GM15510 (cell line): ENCODE results near the gene TOM1L2.

Experiments
- POLR2A ChIP-seq: IDR thresholded peaks from 3 replicates; pipeline ENCODE4 v1.6.1; 2011; ENCODE audit warnings: borderline replicate concordance; ENCODE audit not compliant: insufficient read length; ENCODE audit errors: extremely low read depth

Gene TOM1L2

DNA sequence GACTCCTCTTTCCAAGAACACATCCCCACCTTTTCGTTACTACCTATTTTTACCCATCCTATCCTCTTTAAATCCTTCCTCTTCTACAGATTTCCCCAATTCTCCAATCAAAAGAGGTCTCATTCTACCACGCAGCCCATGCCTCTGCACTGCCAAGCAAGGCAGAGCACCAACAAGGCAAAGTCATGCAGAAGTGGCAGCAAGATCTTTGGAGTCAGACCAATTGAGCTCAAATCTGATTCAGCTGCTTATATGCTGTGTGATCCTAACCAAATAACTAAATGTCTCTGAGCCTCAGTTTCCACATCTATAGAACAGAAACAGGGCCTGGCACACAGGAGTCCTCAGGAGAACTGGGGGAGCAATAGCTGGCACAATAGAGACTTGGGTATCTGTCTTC is 41.0 kb downstream of the TOM1L2 start:
- TF ChIP-seq POLR2A: no peak

DNA sequence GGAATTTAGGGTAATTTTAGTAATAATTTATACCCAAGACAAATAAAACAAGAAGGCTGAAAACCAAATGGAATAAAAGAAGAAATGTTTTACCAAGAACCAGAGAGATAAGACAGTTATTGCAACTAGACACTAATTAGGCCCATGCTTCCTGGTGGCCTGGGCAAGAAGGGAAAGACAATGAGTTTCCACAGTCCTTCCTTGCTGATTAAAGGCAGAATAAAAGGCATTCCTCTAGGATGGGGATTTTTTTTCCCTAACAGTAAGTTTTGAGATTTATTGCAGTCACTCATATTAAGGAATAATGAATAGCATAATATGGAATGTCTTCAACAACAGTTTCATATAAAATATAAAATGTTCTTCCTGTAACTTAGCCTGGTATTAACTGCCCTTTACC is 41.5 kb downstream of the TOM1L2 start:
- no peak for TF ChIP-seq POLR2A

DNA sequence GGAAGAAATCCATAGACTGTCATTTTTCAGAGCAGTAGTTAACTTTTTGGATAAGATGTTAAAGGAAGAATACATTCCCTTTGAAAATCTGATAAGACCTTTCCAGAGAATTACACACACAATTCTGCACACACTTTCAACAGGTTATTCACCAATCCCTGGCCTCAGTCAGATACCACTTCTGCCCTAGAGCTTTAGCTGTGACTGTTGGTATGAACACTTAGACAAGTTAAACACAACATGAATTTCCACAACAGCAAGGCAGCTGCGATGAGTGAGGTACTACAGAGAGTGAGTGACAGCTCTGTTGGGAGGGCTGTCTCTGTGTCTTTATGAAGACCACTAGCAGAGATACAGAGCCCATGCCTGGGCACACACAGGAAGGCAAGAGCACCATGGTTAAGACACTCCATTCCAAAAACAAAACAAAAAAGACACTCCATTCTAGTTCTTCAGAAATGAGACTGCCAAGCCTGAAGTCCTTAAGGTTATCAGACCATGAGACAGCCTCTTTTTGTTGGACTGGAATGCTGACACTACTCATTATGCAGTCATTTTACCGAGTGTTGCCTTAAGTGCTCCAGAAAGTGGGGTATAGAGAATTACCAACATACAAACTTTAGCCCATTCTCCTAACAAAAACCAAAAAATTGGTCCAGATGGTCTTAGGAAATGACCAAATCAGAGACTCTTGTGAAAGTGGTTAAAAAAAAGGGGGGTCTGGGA is 42.4 kb downstream of the TOM1L2 start:
- TF ChIP-seq POLR2A: no peak

DNA sequence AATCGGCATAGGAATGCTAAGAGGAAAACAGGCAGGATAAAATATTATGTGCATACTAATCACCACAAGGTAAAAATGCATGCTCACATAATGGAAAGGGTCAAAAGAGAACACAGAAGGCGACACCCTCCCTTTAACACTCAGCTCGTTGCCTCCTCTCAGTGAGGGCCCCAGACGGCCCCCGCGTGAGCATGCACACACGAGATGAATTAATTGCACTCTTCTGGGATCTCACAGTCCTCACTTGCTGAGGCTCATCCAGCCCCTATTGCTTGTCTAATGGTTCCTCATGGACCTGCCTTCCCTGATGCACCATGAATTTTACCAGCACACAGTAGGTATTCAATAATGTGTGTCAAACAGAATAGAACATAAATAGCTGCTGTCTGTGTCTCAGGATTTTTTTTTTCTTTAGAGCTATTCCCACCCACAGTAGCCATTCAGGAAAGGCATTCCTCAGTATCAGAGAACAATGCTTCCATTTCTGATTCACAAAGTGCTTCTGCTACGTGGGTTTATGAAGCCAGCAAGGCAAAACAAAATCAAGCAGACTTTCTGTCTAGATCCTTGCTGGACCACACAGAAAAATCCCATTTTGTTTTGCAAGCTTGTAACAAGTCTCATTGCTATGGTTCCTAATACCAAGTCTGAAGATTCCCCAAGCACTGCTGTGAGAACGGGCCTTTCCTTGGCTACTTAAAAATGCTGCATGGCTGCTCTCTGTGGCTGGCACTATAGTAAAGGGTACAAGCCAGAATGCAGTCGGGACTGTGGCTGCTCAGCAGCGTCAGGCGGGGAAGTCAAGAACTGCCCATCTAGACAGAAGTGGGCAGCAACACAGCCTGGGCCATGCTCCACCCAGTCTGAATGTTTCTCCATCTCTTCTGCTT is 43.6 kb downstream of the TOM1L2 start:
- no peak for TF ChIP-seq POLR2A

DNA sequence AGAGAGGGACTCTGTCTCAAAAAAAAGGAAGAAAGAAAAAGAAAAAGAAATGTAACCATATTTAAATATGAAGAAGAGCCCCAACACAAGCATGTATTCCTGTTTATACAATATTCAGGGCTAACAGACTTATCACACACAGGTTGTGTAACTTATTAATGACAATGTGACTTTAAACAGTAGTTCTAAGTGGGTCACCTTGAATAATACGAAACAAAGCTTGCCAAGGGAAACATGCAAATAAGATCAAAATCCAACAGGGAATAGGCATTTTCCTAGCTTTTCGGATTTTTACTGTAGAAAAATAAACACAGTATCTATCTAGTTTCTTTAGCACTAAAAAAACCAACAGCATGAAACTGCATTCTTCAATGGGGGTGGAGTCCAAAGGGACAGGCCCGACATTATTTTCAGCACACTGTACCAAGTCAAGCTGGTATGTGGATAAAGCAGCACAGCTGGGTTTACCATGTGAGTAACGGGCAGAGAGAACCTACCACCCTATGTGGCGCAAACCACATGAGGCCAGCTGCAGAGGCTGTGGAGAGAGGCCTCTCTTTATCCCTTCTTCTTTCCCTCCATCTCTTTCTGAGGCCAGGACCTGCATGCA is 45.3 kb downstream of the TOM1L2 start:
- TF ChIP-seq POLR2A: no peak

DNA sequence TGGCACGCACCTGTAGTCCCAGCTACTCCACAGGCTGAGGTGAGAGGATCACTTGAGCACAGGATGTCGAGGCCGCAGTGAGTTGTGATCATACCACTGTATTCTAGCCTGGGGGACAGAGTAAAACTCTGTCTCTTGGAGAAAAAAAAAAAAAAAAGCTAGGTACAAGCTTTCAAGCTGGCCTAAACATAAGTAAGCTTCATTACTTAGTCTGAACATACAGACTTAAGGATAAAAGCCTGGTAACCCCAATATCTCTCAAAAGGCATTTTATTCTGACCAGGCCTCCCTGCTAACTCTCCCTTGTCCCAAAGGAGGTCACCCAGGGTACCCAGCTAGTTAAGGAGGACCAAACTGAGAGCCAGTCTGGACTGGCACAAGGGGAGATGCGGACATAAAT is 46.2 kb downstream of the TOM1L2 start:
- no peak for TF ChIP-seq POLR2A

DNA sequence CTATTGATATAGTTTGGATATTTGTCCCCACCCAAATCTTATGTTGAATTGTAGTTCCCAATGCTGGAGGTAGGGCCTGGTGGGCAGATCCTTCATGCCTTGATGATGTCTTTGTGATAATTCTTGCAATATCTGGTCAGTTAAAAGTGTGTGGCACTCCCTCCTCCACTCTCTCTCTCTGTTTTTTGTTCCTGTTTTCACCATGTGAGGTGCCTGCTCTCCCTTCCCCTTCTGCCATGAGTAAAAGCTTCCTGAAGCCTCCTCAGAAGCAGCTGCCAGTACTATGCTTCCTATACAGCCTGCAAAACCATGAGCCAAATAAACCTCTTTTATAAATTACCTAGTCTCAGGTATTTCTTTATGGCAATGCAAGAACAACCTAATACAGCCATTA is 47.3 kb downstream of the TOM1L2 start:
- no peak for TF ChIP-seq POLR2A

DNA sequence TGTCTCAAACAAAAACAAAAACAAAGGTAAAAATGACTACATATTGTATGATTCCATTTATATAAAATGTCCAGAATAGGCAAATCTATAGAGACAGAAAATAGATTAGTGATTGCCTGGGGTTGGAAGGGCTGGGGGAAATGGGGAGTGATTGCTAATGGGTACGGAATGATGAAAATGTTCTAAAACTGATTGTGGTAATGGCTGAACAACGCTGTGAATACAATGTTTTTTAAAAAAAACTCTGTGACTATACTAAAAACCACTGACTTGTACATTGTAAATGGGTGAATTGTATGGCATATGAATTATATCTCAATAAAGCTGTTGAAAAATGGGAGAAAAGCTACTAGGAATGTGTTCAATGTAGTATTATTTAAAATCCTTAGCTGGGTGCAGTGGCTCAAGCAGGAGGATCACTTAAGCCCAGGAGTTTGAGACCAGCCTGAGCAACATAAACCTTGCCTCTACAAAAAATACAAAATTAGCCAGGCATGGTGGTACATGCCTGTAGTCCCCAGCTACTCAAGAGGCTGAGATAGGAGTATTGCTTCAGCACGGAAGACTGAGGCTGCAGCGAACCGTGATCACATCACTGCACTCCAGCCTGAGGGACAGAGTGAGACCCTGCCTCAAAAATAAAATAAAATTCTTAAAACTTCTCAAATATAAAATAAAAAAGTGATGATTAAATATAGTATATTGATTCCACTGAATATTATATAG is 47.9 kb downstream of the TOM1L2 start:
- TF ChIP-seq POLR2A: no peak

DNA sequence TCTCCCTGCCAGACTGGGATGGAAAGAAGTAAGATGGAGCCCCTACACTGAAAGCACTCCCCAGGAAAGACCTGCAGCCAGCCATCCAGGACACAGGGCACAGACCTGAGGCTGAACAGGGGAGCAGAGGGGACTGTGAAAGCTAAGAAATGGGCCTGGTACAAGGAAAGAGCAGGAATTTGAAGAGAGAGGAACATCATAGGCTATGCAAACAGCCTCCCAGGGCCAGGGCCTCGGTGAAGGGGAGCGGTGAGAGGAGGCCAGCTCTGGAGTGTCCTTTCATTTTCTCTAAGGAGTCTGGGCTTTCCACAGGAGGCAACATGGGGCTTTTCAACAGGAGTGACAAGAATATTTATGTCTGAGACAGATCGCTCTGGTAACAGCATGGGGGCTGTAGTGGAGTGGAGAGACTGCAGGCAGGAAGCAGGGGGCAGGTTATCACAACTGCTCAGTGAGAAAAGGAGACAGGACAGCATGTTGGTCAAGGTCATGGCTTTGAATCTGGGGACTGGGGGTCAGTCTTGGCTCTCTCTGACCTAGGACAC is 50.1 kb downstream of the TOM1L2 start:
- no peak for TF ChIP-seq POLR2A

DNA sequence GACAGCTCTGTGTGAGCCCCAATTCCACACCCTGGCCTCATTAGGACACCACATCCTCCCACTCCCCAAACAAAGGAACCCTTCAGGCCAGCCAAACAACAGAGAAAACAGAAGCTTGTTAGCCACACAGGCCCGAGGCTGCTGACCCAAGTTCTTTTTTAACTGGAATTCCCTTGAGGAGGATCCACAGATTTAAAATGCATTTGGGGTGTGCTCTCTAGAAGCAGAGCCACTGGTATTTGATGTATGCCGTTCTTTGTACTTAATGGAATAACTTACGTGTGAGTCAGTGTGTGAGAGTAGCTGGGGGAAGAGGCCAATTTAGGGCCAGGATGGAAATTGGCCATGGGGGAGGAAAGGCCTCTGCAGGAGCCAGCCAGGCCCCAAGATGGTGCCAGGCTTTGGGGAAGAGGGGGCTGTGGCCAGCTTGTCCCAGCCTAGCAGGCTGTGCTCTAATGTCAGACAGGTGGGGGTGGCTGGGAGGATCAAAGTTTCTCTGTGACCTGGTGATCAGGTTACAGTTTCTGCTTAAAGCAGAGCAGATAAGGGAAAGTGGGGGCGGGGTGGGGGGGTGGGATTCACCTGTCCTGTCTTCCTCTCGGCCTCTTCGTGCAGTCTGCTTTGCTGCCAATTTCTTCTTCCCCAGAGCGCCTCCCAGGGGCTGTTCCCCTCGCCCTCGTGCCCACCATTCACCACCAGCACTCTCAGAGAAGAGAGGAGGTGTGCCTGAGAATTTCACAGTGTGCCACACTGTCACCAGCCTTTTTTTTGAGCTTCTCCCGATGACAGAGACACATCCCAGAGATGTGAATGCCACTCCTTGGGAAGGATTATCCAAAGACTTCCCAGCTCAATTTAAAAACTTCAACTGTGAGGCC is 50.8 kb downstream of the TOM1L2 start:
- no peak for TF ChIP-seq POLR2A

DNA sequence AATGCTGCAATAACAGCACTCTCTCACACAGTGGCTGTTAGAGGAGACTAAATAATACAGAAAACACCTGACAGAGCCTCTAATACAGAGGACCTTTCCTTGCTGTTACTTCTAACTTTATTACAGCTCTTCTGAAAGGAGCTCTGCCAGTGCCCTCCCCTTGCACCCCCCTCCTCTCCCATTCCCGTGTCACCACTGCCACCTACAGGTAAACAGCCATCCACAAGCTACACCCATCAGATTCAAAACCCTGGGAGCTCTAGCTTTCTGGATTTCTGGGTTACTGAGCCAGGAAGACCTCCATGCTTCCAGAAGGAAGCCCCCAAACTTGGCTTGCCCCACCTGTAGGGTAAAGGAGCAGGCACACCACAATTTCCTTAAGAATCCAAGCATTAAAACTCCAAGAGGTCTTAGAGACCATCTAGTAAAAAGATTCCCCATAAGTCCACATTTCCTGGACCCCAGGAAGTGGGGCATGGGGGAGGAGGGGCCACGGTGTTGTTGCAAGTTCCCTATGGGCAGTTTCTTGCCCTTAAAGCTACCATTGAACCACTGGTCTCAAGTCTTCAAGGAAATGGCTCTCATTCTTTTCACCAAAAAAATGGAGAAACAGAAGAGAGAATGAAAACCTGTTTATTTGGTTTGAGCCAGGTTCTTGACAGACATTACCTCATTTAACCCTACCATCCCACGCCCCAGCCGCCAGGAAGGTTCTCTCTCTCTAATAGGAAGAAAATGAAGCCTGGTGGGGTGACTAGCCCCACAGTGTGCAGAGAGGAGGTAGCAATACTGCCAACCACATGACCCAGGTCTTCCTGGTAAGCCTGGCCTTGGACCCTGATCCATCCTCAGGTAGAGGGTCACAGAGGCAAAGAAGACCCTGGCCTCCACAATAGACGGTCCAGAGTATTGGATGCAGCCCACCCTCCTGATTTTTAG is 52.8 kb downstream of the TOM1L2 start:
- TF ChIP-seq POLR2A: no peak

DNA sequence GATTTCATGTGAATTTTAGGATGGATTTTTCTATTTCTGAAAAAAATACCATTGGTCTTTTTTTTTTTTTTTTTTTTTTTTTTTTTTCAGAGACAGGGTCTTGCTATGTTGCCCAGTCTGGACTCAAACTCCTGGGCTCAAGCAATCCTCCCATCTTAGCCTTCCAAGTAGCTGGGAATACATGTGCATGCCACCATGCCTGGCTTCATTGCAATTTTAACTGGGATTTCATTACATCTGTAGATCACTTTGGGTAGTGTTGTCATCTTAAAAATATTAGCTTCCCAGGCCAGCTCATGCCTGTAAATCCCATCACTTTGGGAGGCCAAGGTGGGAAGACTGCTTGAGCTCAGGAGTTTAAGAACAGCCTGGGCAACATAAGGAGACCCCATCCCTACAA is 54.8 kb downstream of the TOM1L2 start:
- no peak for TF ChIP-seq POLR2A

DNA sequence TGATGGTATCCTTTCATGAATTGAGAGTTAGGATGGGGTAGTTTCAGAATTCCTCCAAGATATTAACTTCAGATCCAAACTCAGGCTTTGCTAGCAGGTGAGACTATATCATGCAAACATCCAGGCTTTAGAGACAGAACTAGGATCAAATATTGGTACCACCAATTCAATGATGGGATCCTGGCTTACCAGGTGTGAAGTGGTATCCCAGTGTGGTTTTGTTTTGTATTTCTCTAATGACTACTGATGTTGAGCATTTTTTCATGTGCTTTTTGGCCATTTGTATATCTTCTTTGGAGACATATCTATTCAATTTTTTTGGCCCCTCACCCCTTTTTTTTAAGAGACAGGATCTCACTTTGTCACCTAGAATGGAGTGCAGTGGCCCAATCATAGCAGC is 57.0 kb downstream of the TOM1L2 start:
- no peak for TF ChIP-seq POLR2A
